HEK293T (cell line): Measurements from ENCODE around the gene PAX4.

ENCODE experiments used
- ARNT ChIP-seq: fragments of 450-650 bp; IDR thresholded peaks from 2 replicates; pipeline ENCODE4 v1.6.1; 2017; ENCODE audit warnings: mild to moderate bottlenecking
- BHLHE40 ChIP-seq: fragments of 450-650 bp; IDR thresholded peaks from 2 replicates; pipeline ENCODE4 v1.6.1; 2016; ENCODE audit warnings: mild to moderate bottlenecking, moderate library complexity, borderline replicate concordance
- CTBP1 ChIP-seq: fragments of 450-650 bp; IDR thresholded peaks from 2 replicates; pipeline ENCODE4 v1.6.1; 2016; ENCODE audit warnings: borderline replicate concordance
- FOXA1 ChIP-seq: fragments of 450-650 bp; IDR thresholded peaks from 2 replicates; pipeline ENCODE4 v1.6.1; 2016; ENCODE audit warnings: mild to moderate bottlenecking
- FOXK2 ChIP-seq: fragments of 450-650 bp; IDR thresholded peaks from 2 replicates; pipeline ENCODE4 v1.6.1; 2016; ENCODE audit warnings: mild to moderate bottlenecking
- FOXM1 ChIP-seq: fragments of 450-650 bp; IDR thresholded peaks from 2 replicates; pipeline ENCODE4 v1.6.1; 2017; ENCODE audit warnings: mild to moderate bottlenecking, borderline replicate concordance
- L3MBTL2 ChIP-seq: fragments of 450-650 bp; conservative IDR thresholded peaks from 2 replicates; pipeline ENCODE4 v1.6.1; 2016; ENCODE audit warnings: mild to moderate bottlenecking
- NFRKB ChIP-seq: fragments of 450-650 bp; IDR thresholded peaks from 2 replicates; pipeline ENCODE4 v1.6.1; 2016; ENCODE audit warnings: mild to moderate bottlenecking, moderate library complexity
- SUZ12 ChIP-seq: fragments of 450-650 bp; IDR thresholded peaks from 2 replicates; pipeline ENCODE4 v1.6.1; 2016; ENCODE audit warnings: mild to moderate bottlenecking
- TARDBP ChIP-seq: fragments of 450-650 bp; IDR thresholded peaks from 2 replicates; pipeline ENCODE4 v1.6.1; 2016
- TF ChIP-seq, protein P1 (sequence below): fragments of 450-650 bp; IDR thresholded peaks from 2 replicates; pipeline ENCODE4 v1.6.1; 2016

DNA sequence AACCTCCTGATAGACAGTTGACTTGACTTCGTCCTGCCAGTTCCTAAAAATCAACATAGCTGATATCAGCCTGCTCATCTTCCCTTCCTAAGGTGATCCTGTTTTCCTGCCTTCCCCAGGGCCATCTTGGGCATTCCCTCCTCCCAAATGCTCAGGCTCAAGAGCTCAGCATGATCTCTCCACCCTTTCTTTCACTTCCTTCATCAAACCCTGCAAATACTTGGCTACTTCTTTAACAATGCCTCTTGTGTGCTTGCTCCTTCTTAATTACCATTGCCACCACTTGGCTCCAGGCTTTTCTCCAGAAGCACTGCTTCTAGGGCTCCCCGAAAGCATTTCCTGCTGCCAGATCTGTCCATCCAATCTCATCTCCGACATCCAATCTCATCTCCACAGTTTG lies 17.1 kb downstream of the PAX4 start:
- TF ChIP-seq FOXM1 (no peak), SUZ12 (no peak), FOXK2 (no peak), L3MBTL2 (no peak), ARNT (no peak), BHLHE40 (no peak), TARDBP (no peak), NFRKB (no peak), FOXA1 (no peak), CTBP1 (no peak)
- TF ChIP-seq, protein P1, sequence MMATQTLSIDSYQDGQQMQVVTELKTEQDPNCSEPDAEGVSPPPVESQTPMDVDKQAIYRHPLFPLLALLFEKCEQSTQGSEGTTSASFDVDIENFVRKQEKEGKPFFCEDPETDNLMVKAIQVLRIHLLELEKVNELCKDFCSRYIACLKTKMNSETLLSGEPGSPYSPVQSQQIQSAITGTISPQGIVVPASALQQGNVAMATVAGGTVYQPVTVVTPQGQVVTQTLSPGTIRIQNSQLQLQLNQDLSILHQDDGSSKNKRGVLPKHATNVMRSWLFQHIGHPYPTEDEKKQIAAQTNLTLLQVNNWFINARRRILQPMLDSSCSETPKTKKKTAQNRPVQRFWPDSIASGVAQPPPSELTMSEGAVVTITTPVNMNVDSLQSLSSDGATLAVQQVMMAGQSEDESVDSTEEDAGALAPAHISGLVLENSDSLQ, result no peak
